PC-3 (cell line): ENCODE results near the gene PLD1. TPM values are rescaled to one million over a fixed set of nuclear protein-coding genes. Genes with fewer than 3 reads are reported as not detected.

ENCODE experiments used
- ATAC-seq: fragments of 200-7000 bp; cut with Tn5 transposase; 2 replicates; pipeline ENCODE4 v1.9.1; 2020; ENCODE audit warnings: mild to moderate bottlenecking, moderate library complexity
- BruUV-seq: library from RNA; stranded (reverse); fragments of 400-500 nt; replicated peaks from 2 replicates; lab custom pipeline; 2021; lab: Mats Ljungman, UMichigan
- CTCF ChIA-PET: fragments of 300-600 bp; sonication (Branson Sonifier 250); formaldehyde crosslinking; loops from one replicate; lab custom pipeline; 2022; ENCODE audit warnings: antibody characterized with exemption; lab: Charles Lee
- POLR2A ChIA-PET: fragments of 300-600 bp; sonication (Branson Sonifier 250); formaldehyde crosslinking; loops from one replicate; lab custom pipeline; 2022; ENCODE audit warnings: antibody characterized with exemption; ENCODE audit not compliant: unreplicated experiment; lab: Charles Lee
- DNase-seq: peaks from one replicate; pipeline ENCODE4 v3.0.0-alpha.2; 2015
- H2AFZ ChIP-seq: fragments of 300-600 bp; sonication (generic); 2 replicates; pipeline ENCODE4 v1.6.0; 2016; ENCODE audit warnings: antibody characterized with exemption, low read length
- H3F3A ChIP-seq: fragments of 300-600 bp; sonication (generic); one replicate; pipeline ENCODE4 v1.6.0; 2017; ENCODE audit warnings: antibody characterized with exemption, low read length, control low read depth, mild to moderate bottlenecking; ENCODE audit not compliant: unreplicated experiment
- H3K27ac ChIP-seq: fragments of 300-600 bp; sonication (generic); 2 replicates; pipeline ENCODE4 v1.5.1; 2016; ENCODE audit warnings: mild to moderate bottlenecking, low read length
- H3K27me3 ChIP-seq: fragments of 300-600 bp; sonication (generic); 2 replicates; pipeline ENCODE4 v1.6.1; 2016; ENCODE audit warnings: low read length, mixed read lengths
- H3K36me3 ChIP-seq: fragments of 300-600 bp; sonication (generic); 2 replicates; pipeline ENCODE4 v1.6.1; 2016; ENCODE audit warnings: low read depth, mixed run types, low read length, mixed read lengths
- H3K4me1 ChIP-seq: fragments of 300-600 bp; sonication (generic); 2 replicates; pipeline ENCODE4 v1.5.1; 2016; ENCODE audit warnings: low read length; ENCODE audit not compliant: insufficient read depth
- H3K4me2 ChIP-seq: fragments of 300-600 bp; sonication (generic); 2 replicates; pipeline ENCODE4 v1.6.0; 2016; ENCODE audit warnings: low read length
- H3K4me3 ChIP-seq: fragments of 300-600 bp; sonication (generic); 2 replicates; pipeline ENCODE4 v1.5.1; 2016; ENCODE audit warnings: mild to moderate bottlenecking, low read length, mixed read lengths
- H3K79me2 ChIP-seq: fragments of 300-600 bp; sonication (generic); 2 replicates; pipeline ENCODE4 v1.6.1; 2017; ENCODE audit warnings: low read length, mixed read lengths
- H3K9ac ChIP-seq: fragments of 300-600 bp; sonication (generic); 2 replicates; pipeline ENCODE4 v1.6.0; 2016; ENCODE audit warnings: mild to moderate bottlenecking, low read length
- H3K9me2 ChIP-seq: fragments of 300-600 bp; sonication (generic); replicated peaks from 2 replicates; pipeline ENCODE4 v1.6.1; 2016; ENCODE audit warnings: mixed run types, low read length, mixed read lengths
- H3K9me3 ChIP-seq: fragments of 300-600 bp; sonication (generic); 2 replicates; pipeline ENCODE4 v1.6.1; 2016; ENCODE audit warnings: low read length, mixed read lengths
- H4K20me1 ChIP-seq: fragments of 300-600 bp; sonication (generic); 2 replicates; pipeline ENCODE4 v1.6.1; 2016; ENCODE audit warnings: low read length, mixed read lengths
- CTCF ChIP-seq: fragments of 300-600 bp; sonication (generic); conservative IDR thresholded peaks from 2 replicates; pipeline ENCODE4 v1.5.1; 2017; ENCODE audit warnings: antibody characterized with exemption, low read depth, mild to moderate bottlenecking, low read length
- EZH2 ChIP-seq: fragments of 300-600 bp; sonication (generic); IDR thresholded peaks from one replicate; pipeline ENCODE4 v1.6.1; 2017; ENCODE audit warnings: antibody characterized with exemption, mild to moderate bottlenecking, low read length; ENCODE audit not compliant: unreplicated experiment
- EZH2phosphoT487 ChIP-seq: fragments of 300-600 bp; sonication (generic); IDR thresholded peaks from 2 replicates; pipeline ENCODE4 v1.6.1; 2018; ENCODE audit warnings: mild to moderate bottlenecking, antibody characterized with exemption, low read length, borderline replicate concordance
- intact Hi-C: fragments of 100-400 bp; cut with micrococcal nuclease; formaldehyde crosslinking; loops from 2 replicates; pipeline ENCODE4 v1.9.0; 2023
- total RNA-seq: library from RNA; depleted of rRNA; stranded (reverse); fragments of >200 nt; gene quantifications from 2 replicates; pipeline ENCODE4 v1.2.3, GENCODE V29; 2014

The PLD1 gene
- total RNA-seq, 1 experiment from 2014 or later, result 7.3 TPM

- Histone ChIP-seq H3K9ac (no peak overlapping the region), H3F3A (no peaks in the 10 kb centered on the region), H2AFZ (no peak overlapping the region), H3K27me3 (no peaks in the 10 kb centered on the region), H3K9me3 (no peaks in the 10 kb centered on the region), H4K20me1 (no peaks in the 10 kb centered on the region), H3K4me2 (no peak overlapping the region), H3K4me1 (peaks cover 10% of the 10 kb centered on the region; the same call in 1 of the 2 replicates), H3K79me2 (no peaks in the 10 kb centered on the region), H3K4me3 (no peak overlapping the region), H3K9me2 (no peaks in the 10 kb centered on the region), H3K27ac (no peak overlapping the region), H3K36me3 (no peaks in the 10 kb centered on the region)
- TF ChIP-seq EZH2phosphoT487 (no peak), CTCF (no peak), EZH2 (no peak)
- intact Hi-C loops, result no loop called here
- ATAC-seq (no peak), DNase-seq (no peak)
- POLR2A ChIA-PET, result no interaction called here
- CTCF ChIA-PET, result no interaction called here
- BruUV-seq, result no TSS peak
Observed at GRCh38 chr3:171768986-171769385, 41.3 kb downstream of the PLD1 start.

- Histone ChIP-seq H3F3A (no peaks in the 10 kb centered on the region), H3K36me3 (no peaks in the 10 kb centered on the region), H3K9me2 (no peaks in the 10 kb centered on the region), H2AFZ (no peak overlapping the region), H3K4me3 (no peak overlapping the region), H3K9ac (no peak overlapping the region), H3K79me2 (no peaks in the 10 kb centered on the region), H4K20me1 (no peaks in the 10 kb centered on the region), H3K4me2 (no peak overlapping the region), H3K27me3 (no peaks in the 10 kb centered on the region), H3K4me1 (peaks cover 10% of the 10 kb centered on the region; the same call in 1 of the 2 replicates), H3K27ac (no peak overlapping the region), H3K9me3 (no peaks in the 10 kb centered on the region)
- DNase-seq, result no peak
- CTCF ChIA-PET, result no interaction called here
- no TSS peak for BruUV-seq
- no peak for ATAC-seq
- POLR2A ChIA-PET, result no interaction called here
- intact Hi-C loops, result no loop called here
- TF ChIP-seq CTCF (no peak), EZH2 (no peak), EZH2phosphoT487 (no peak)
Observed at GRCh38 chr3:171768281-171768900, 41.9 kb downstream of the PLD1 start.

- Histone ChIP-seq H3K36me3 (no peaks in the 10 kb centered on the region), H3K4me2 (no peak overlapping the region), H3K4me1 (no peaks in the 10 kb centered on the region), H3K79me2 (no peaks in the 10 kb centered on the region), H2AFZ (no peak overlapping the region), H3K9ac (no peak overlapping the region), H3K4me3 (no peak overlapping the region), H4K20me1 (no peaks in the 10 kb centered on the region), H3K9me2 (no peaks in the 10 kb centered on the region), H3F3A (no peaks in the 10 kb centered on the region), H3K27ac (no peak overlapping the region), H3K27me3 (no peaks in the 10 kb centered on the region), H3K9me3 (no peaks in the 10 kb centered on the region)
- DNase-seq, result no peak
- intact Hi-C loops, result no loop called here
- TF ChIP-seq CTCF (no peak), EZH2phosphoT487 (no peak), EZH2 (no peak)
- no TSS peak for BruUV-seq
- ChIA-PET POLR2A (no interaction called here), CTCF (interaction anchor here (0.6 kb wide), 2 partner anchors 69 to 79 kb away, joined by 3 read pairs; no protein-coding TSS in a partner anchor)
- ATAC-seq, result no peak
Observed at GRCh38 chr3:171765511-171765887, 44.8 kb downstream of the PLD1 start.
